ENCODE measurements around the gene PHACTR4. TPM values are rescaled to one million over a fixed set of nuclear protein-coding genes. Genes with fewer than 3 reads are reported as not detected.

The PHACTR4 gene
- total RNA-seq, 2 donors from 2014 or later = 49.9 to 65.0 TPM

GRCh38 chr1:28426831-28427230, 57.3 kb downstream of the PHACTR4 start:
- no peaks in the 10 kb centered on the region for H3K27me3 Mint-ChIP-seq (ENCODE audit: insufficient read depth)
- no peak for TF ChIP-seq CTCF (conservative IDR thresholded peaks at IDR 0.05)
- Histone ChIP-seq H3K9me3 (ENCODE audit: control insufficient read depth, low read length) (no peaks in the 10 kb centered on the region), H3K27ac (ENCODE audit: low read depth, low read length) (no peak overlapping the region), H3K27me3 (ENCODE audit: control insufficient read depth, insufficient read depth, low read length, poor library complexity, severe bottlenecking) (no peaks in the 10 kb centered on the region), H3K4me1 (ENCODE audit: control insufficient read depth, insufficient read depth, low read length) (no peaks in the 10 kb centered on the region), H3K4me3 (ENCODE audit: low read length) (no peak overlapping the region), H3K9ac (ENCODE audit: extremely low read depth, low read length, poor library complexity, severe bottlenecking) (no peak overlapping the region), H3K36me3 (ENCODE audit: control insufficient read depth, insufficient read depth, low read length) (peaks cover 13% of the 10 kb centered on the region)
- H3K4me1 Mint-ChIP-seq = no peaks in the 10 kb centered on the region
- no peaks in the 10 kb centered on the region for H3K9me3 Mint-ChIP-seq
- no peak overlapping the region for H3K27ac Mint-ChIP-seq
- peaks cover 19% of the 10 kb centered on the region for H3K36me3 Mint-ChIP-seq (ENCODE audit: low read depth)
- no peak overlapping the region for H3K4me3 Mint-ChIP-seq
- WGBS, 2 experiments (ENCODE audit: insufficient coverage in 1 of 2, insufficient read length in 1 of 2) = 70 to 100% methylated on average over 1 of the region's 1 CpG
- no peak for DNase-seq

GRCh38 chr1:28428012-28428411, 58.5 kb downstream of the PHACTR4 start:
- H3K4me3 Mint-ChIP-seq = no peak overlapping the region
- no peak for TF ChIP-seq CTCF (conservative IDR thresholded peaks at IDR 0.05)
- no peak overlapping the region for H3K27ac Mint-ChIP-seq
- H3K9ac ChIP-seq (ENCODE audit: extremely low read depth, low read length, poor library complexity, severe bottlenecking) = no peak overlapping the region
- H3K27ac ChIP-seq (ENCODE audit: low read depth, low read length) = no peak overlapping the region
- peaks cover 19% of the 10 kb centered on the region for H3K36me3 Mint-ChIP-seq (ENCODE audit: low read depth)
- peaks cover 13% of the 10 kb centered on the region for H3K36me3 ChIP-seq (ENCODE audit: control insufficient read depth, insufficient read depth, low read length)
- H3K4me3 ChIP-seq (ENCODE audit: low read length) = no peak overlapping the region
- H3K4me1 Mint-ChIP-seq = no peaks in the 10 kb centered on the region
- H3K9me3 Mint-ChIP-seq = no peaks in the 10 kb centered on the region
- H3K9me3 ChIP-seq (ENCODE audit: control insufficient read depth, low read length) = no peaks in the 10 kb centered on the region
- H3K4me1 ChIP-seq (ENCODE audit: control insufficient read depth, insufficient read depth, low read length) = no peaks in the 10 kb centered on the region
- DNase-seq = no peak
- H3K27me3 Mint-ChIP-seq (ENCODE audit: insufficient read depth) = no peaks in the 10 kb centered on the region
- no peaks in the 10 kb centered on the region for H3K27me3 ChIP-seq (ENCODE audit: control insufficient read depth, insufficient read depth, low read length, poor library complexity, severe bottlenecking)
- 100% methylated on average over 1 of the region's 1 CpG; no CpG with 5 or more reads in 1 of the 2 experiments for WGBS, 2 experiments (ENCODE audit: insufficient coverage in 1 of 2, insufficient read length in 1 of 2)

DNA sequence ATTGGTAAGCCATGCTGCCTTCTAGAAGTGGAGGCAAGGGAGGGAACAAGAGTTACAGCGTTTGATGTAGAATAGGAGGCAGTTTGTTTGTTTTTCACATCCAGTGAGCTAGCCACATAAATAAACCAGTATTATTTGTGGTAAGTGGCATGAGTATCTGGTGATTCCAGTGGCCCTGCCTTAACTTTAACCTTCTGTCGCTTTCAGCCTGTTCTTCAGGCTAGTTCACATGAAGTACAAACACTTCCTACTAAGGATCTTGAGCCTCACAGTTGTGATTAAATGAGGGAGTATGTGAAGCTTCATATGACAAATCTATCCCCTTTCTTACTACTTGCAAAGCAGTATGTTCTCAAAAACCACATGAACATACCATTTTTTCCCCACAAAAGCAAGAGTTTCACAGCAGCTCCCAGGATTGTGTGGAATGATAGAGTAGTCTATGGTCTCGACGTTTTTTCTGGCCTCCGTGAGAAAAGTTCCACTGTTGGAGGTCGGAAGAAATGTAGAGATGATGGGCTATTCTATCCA, 59.5 kb downstream of the PHACTR4 start:
- H3K36me3 Mint-ChIP-seq (ENCODE audit: low read depth) = peaks cover 13% of the 10 kb centered on the region
- DNase-seq = no peak
- no peak overlapping the region for H3K4me3 ChIP-seq (ENCODE audit: low read length)
- peaks cover 12% of the 10 kb centered on the region for H3K36me3 ChIP-seq (ENCODE audit: control insufficient read depth, insufficient read depth, low read length)
- H3K4me3 Mint-ChIP-seq = no peak overlapping the region
- H3K27me3 ChIP-seq (ENCODE audit: control insufficient read depth, insufficient read depth, low read length, poor library complexity, severe bottlenecking) = no peaks in the 10 kb centered on the region
- no peak overlapping the region for H3K9ac ChIP-seq (ENCODE audit: extremely low read depth, low read length, poor library complexity, severe bottlenecking)
- no peaks in the 10 kb centered on the region for H3K4me1 ChIP-seq (ENCODE audit: control insufficient read depth, insufficient read depth, low read length)
- WGBS, 2 experiments (ENCODE audit: insufficient coverage in 1 of 2, insufficient read length in 1 of 2) = 96 to 100% methylated on average over 2 to 6 of the region's 6 CpGs
- no peaks in the 10 kb centered on the region for H3K4me1 Mint-ChIP-seq
- no peaks in the 10 kb centered on the region for H3K9me3 Mint-ChIP-seq
- H3K9me3 ChIP-seq (ENCODE audit: control insufficient read depth, low read length) = no peaks in the 10 kb centered on the region
- H3K27ac Mint-ChIP-seq = no peak overlapping the region
- no peaks in the 10 kb centered on the region for H3K27me3 Mint-ChIP-seq (ENCODE audit: insufficient read depth)
- TF ChIP-seq CTCF (conservative IDR thresholded peaks at IDR 0.05) = no peak
- no peak overlapping the region for H3K27ac ChIP-seq (ENCODE audit: low read depth, low read length)

Data from endodermal cell (in vitro differentiated cells).